Measurements from ENCODE around the gene MAPK9.

MAPK9 gene

GRCh38 chr5:180213256-180213600 is 78.7 kb downstream of the MAPK9 start:
- no peaks in the 10 kb centered on the region for H3K4me1 ChIP-seq (ENCODE audit: control insufficient read depth, low read length)
- no peaks in the 10 kb centered on the region for H4K20me1 ChIP-seq (ENCODE audit: control insufficient read depth, insufficient read depth, low read depth, low read length)
- no peaks in the 10 kb centered on the region for H3F3A ChIP-seq (ENCODE audit: control insufficient read depth, insufficient read depth)
- H3K79me2 ChIP-seq (ENCODE audit: control insufficient read depth, low read length) = no peaks in the 10 kb centered on the region
- H3K9me2 ChIP-seq (replicated peaks; ENCODE audit: control insufficient read depth, low read length) = no peaks in the 10 kb centered on the region
- H3K4me3 ChIP-seq (ENCODE audit: low read length) = no peak overlapping the region
- no peaks in the 10 kb centered on the region for H3K9me3 ChIP-seq (ENCODE audit: control insufficient read depth, insufficient read depth, low read length)
- no peaks in the 10 kb centered on the region for H3K27me3 ChIP-seq (ENCODE audit: control insufficient read depth, low read length)
- H3K4me2 ChIP-seq (ENCODE audit: low read length) = no peak overlapping the region
- no peak for TF ChIP-seq EZH2phosphoT487 (IDR thresholded peaks at IDR 0.05; ENCODE audit: borderline replicate concordance, low read length)
- TF ChIP-seq, protein P1, sequence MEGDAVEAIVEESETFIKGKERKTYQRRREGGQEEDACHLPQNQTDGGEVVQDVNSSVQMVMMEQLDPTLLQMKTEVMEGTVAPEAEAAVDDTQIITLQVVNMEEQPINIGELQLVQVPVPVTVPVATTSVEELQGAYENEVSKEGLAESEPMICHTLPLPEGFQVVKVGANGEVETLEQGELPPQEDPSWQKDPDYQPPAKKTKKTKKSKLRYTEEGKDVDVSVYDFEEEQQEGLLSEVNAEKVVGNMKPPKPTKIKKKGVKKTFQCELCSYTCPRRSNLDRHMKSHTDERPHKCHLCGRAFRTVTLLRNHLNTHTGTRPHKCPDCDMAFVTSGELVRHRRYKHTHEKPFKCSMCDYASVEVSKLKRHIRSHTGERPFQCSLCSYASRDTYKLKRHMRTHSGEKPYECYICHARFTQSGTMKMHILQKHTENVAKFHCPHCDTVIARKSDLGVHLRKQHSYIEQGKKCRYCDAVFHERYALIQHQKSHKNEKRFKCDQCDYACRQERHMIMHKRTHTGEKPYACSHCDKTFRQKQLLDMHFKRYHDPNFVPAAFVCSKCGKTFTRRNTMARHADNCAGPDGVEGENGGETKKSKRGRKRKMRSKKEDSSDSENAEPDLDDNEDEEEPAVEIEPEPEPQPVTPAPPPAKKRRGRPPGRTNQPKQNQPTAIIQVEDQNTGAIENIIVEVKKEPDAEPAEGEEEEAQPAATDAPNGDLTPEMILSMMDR (IDR thresholded peaks at IDR 0.05; ENCODE audit: low read depth, low read length, poor library complexity, severe bottlenecking) = no peak
- no peak overlapping the region for H3K27ac ChIP-seq (ENCODE audit: low read depth, low read length)
- no peaks in the 10 kb centered on the region for H3K36me3 ChIP-seq (ENCODE audit: control insufficient read depth, low read length)

DNA sequence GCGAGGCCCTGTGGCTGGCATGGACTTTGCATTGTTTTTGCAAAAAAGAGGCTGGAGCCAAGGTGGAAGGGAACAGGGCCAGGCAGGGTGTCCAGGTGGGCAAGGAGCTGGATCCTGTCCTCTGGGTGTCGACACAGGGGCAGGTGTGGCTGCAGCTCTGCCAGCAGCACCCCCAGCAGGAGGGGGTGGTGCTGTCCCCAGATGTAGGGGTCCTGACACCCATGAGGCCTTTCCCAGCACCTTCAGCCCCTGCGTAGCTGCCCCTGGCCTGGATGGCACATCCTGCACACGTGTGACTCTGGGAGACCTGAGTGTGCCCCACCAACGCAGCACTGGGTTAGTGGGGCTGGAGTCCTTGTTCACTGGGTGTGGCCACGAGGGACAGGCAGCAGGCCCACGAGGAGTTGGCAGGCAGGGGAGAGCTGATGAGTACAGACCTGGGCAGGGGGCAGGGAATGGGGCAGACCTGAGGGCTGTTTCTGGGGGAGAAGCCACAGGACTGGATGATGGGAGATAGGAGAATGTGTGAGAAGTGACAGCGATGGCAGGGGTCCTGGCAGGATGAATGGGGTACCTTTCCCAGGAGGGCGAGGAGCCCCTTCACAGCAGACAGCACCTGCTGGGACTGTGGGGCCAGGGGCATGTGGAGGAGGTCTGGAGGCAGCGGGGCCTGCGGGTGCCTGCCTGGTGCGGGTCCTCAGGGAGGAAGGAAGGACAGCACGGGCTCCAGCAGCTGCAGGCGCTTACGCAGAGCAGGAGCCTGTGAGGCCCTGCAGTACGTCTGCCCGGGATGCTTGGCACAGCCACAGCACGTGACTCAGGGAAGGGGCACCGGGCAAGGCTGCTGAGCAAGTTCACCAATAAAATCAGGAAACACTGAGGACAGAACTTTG is 79.3 kb downstream of the MAPK9 start:
- Histone ChIP-seq H3K9me3 (ENCODE audit: control insufficient read depth, insufficient read depth, low read length) (no peaks in the 10 kb centered on the region), H4K20me1 (ENCODE audit: control insufficient read depth, insufficient read depth, low read depth, low read length) (no peaks in the 10 kb centered on the region), H3K27me3 (ENCODE audit: control insufficient read depth, low read length) (no peaks in the 10 kb centered on the region), H3K27ac (ENCODE audit: low read depth, low read length) (no peak overlapping the region), H3K36me3 (ENCODE audit: control insufficient read depth, low read length) (no peaks in the 10 kb centered on the region), H3K4me1 (ENCODE audit: control insufficient read depth, low read length) (no peaks in the 10 kb centered on the region), H3F3A (ENCODE audit: control insufficient read depth, insufficient read depth) (no peaks in the 10 kb centered on the region), H3K9me2 (replicated peaks; ENCODE audit: control insufficient read depth, low read length) (no peaks in the 10 kb centered on the region), H3K4me3 (ENCODE audit: low read length) (no peak overlapping the region), H3K4me2 (ENCODE audit: low read length) (no peak overlapping the region), H3K79me2 (ENCODE audit: control insufficient read depth, low read length) (no peaks in the 10 kb centered on the region)
- no peak for TF ChIP-seq EZH2phosphoT487 (IDR thresholded peaks at IDR 0.05; ENCODE audit: borderline replicate concordance, low read length)
- TF ChIP-seq, protein P1 (IDR thresholded peaks at IDR 0.05; ENCODE audit: low read depth, low read length, poor library complexity, severe bottlenecking) = no peak

GRCh38 chr5:180211761-180212035 is 80.2 kb downstream of the MAPK9 start:
- no peaks in the 10 kb centered on the region for H3K27me3 ChIP-seq (ENCODE audit: control insufficient read depth, low read length)
- no peaks in the 10 kb centered on the region for H3K9me3 ChIP-seq (ENCODE audit: control insufficient read depth, insufficient read depth, low read length)
- H3K4me1 ChIP-seq (ENCODE audit: control insufficient read depth, low read length) = no peaks in the 10 kb centered on the region
- H3K79me2 ChIP-seq (ENCODE audit: control insufficient read depth, low read length) = no peaks in the 10 kb centered on the region
- no peak overlapping the region for H3K4me2 ChIP-seq (ENCODE audit: low read length)
- no peaks in the 10 kb centered on the region for H4K20me1 ChIP-seq (ENCODE audit: control insufficient read depth, insufficient read depth, low read depth, low read length)
- no peaks in the 10 kb centered on the region for H3K36me3 ChIP-seq (ENCODE audit: control insufficient read depth, low read length)
- no peaks in the 10 kb centered on the region for H3K9me2 ChIP-seq (replicated peaks; ENCODE audit: control insufficient read depth, low read length)
- no peak overlapping the region for H3K27ac ChIP-seq (ENCODE audit: low read depth, low read length)
- H3F3A ChIP-seq (ENCODE audit: control insufficient read depth, insufficient read depth) = no peaks in the 10 kb centered on the region
- TF ChIP-seq, protein P1 (IDR thresholded peaks at IDR 0.05; ENCODE audit: low read depth, low read length, poor library complexity, severe bottlenecking) = no peak
- no peak for TF ChIP-seq EZH2phosphoT487 (IDR thresholded peaks at IDR 0.05; ENCODE audit: borderline replicate concordance, low read length)
- H3K4me3 ChIP-seq (ENCODE audit: low read length) = no peak overlapping the region

All from DOHH2 (cell line).